NCI-H774 (cell line): ENCODE results near the gene ADIPOR2.
"Not testable (repeated sequence)": the region's sequence is repeated elsewhere in the genome, so short reads cannot be mapped to it uniquely, and the experiment has no call there.

ENCODE experiments used
- DNase-seq: peaks from one replicate; lab custom pipeline; 2025; lab: John Stamatoyannopoulos, UW

Gene ADIPOR2

DNA sequence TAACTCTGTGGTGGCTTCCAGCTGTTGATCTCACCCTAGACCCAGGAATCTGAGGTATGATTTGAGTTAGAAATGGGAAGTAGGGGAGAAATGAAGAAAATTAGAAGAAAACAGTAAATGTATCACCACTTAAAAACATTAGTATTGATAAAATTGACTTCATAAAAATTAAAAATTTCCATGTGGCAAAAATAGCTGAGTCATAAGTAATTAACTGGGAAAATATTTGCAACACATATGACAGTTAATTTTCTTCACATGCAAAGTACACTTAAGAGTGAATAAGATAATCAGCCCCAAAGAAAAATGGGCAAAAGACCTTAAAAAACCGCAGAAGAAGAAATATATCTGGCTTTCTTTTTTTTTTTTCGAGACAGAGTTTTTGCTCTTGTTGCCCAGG lies 25.5 kb upstream of the ADIPOR2 start:
- no peak for DNase-seq

DNA sequence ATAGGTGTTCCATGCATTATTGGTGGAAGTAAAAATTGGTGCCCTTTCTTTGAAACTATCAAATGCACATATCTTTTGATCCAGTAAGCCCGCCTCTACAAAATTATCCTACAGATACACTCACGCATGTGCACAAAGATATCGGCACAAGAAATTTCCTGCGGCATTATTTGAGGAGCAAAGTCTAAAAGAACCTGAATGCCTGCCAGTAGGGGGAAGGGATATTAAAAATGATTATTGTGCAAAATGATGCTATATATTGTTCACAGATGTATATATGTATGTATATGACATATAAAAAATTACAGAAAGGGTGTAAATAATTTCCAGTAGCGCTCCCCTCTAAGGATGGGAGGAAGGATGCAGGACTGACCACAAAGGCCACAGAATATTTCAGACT lies 24.7 kb upstream of the ADIPOR2 start:
- DNase-seq = no peak

- no peak for DNase-seq
Measured at GRCh38 chr12:1666685-1667162, 24.1 kb upstream of the ADIPOR2 start.

- DNase-seq = no peak
Measured at GRCh38 chr12:1668833-1669543, 21.9 kb upstream of the ADIPOR2 start.

GRCh38 chr12:1670358-1671268 lies 20.3 kb upstream of the ADIPOR2 start:
- DNase-seq = no peak

DNA sequence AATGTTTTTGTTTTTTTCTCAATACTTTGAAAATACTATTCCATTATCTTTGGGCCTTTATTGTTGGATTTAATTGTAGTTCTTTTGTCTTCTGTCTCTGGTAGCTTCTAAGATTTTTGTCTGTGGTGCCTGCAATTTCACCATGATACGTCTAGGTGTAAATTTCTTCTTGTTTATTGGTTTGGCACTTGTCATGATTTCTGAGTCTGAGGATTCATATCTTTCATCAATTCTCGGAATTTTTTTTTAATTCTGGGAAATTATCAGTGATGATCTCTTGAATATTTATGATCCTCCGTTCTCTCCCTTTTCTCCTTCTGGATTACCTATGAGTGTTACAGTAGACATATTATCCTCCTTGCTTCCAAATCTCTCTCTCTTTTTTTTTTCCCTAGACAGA lies 14.8 kb upstream of the ADIPOR2 start:
- DNase-seq = no peak

- DNase-seq = no peak
Measured at GRCh38 chr12:1680804-1681492, 9.9 kb upstream of the ADIPOR2 start.

DNA sequence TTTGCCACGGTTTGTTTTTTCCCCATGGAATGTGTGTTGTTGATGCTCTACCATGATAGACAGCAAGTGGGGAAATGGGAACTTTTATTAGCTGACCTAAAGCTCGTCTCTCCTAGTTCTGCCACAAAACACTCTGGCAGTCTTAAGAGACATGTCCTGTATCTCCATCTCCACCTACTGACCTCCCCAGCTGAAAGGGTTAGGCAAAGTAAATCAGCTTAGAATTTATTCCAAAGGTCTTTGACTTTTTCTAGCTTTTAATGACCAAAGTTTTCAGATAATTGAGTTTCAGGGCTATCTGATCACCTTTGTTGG lies 9.4 kb upstream of the ADIPOR2 start:
- no peak for DNase-seq

DNA sequence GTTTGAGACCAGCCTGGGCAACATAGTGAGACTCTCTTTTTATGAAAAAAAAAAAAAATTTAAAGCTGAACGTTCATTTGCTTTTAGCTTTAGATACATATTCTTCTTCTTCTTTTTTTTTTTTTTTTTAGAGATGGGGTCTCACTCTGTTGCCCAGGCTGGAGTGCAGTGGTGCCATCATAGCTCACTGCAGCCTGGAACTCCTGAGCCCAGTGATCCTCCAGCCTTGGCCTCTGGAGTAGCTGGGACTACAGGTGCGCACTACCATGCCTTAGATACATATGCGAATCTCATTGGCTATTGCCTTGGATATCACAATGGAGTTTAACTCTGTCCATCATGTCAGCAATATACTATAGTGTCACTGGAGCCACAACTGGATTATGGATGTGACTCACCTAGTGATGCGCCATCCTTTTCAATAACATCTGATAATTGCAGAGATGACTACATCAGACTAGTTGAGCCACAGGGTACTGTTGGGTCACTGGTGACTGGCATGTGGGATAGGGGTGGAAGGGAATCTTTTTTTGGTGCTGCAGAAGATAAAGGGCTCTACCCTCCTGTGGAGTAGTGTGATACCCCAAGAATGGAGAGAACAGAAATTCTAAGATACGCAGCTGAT lies 2.7 kb upstream of the ADIPOR2 start:
- DNase-seq = no peak

- peak; percentile 21 for DNase-seq
Measured at GRCh38 chr12:1691123-1692007, 495 bp downstream of the ADIPOR2 start.

DNA sequence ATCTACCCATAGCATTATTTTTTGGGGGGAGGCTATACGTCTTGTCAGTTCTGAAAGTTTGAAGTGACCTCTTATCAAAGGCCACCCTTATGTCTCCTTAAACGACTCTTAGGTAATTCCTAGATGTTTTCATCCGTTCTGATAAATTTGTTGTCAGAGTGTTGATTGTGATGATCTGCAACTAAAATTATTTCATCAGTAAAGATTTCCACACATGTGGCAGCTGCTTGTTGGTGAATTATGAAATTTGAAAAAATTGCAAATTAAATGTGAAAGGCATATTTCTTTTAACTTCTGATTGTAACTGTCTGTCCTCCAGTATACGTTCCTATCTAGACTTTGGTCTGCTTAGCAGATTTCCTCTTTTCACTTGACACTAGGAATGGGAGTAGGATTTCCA lies 1.4 kb downstream of the ADIPOR2 start:
- DNase-seq = no peak

GRCh38 chr12:1692895-1693610 lies 2.2 kb downstream of the ADIPOR2 start:
- no peak for DNase-seq

DNA sequence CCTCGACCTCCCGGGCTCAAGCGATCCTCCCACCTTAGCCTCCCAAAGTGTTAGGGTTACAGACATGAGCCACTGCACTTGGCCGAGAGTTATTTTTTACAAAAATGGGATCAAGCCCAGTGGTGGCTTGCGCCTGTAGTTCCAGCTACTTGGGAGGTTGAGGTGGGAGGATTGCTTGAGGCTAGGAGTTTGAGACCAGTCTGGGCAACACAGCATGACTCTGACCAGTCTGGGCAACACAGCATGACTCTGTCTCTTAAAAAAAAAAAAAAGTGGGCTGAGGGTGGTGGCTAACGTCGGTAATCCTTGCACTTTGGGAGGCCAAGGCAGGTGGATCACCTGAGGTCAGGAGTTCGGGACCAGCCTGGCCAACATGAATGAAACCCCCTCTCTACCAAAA lies 4.2 kb downstream of the ADIPOR2 start:
- DNase-seq = not testable (repeated sequence)

GRCh38 chr12:1695886-1696670 lies 5.2 kb downstream of the ADIPOR2 start:
- DNase-seq = no peak

GRCh38 chr12:1696800-1697199 lies 5.9 kb downstream of the ADIPOR2 start:
- DNase-seq = no peak

GRCh38 chr12:1697271-1697670 lies 6.4 kb downstream of the ADIPOR2 start:
- DNase-seq = no peak

GRCh38 chr12:1698720-1699119 lies 7.8 kb downstream of the ADIPOR2 start:
- no peak for DNase-seq

- DNase-seq = no peak
Measured at GRCh38 chr12:1702713-1703112, 11.8 kb downstream of the ADIPOR2 start.

GRCh38 chr12:1703771-1704722 lies 13.2 kb downstream of the ADIPOR2 start:
- no peak for DNase-seq
